ENCODE data around the gene PPARD. TPM values are rescaled to one million over a fixed set of nuclear protein-coding genes. Genes with fewer than 3 reads are reported as not detected.

The PPARD gene
- total RNA-seq, 2 donors from 2014 or later, result 10.9 to 11.5 TPM

GRCh38 chr6:35319346-35320030 is 22.9 kb upstream of the PPARD start:
- H3K9me3 ChIP-seq (ENCODE audit: control insufficient read depth, low read length), result no peaks in the 10 kb centered on the region
- H3K9ac ChIP-seq (ENCODE audit: extremely low read depth, low read length, poor library complexity, severe bottlenecking), result no peak overlapping the region
- Mint-ChIP-seq H3K27me3 (ENCODE audit: insufficient read depth) (peaks cover 27% of the 10 kb centered on the region), H3K4me1 (peaks cover 5% of the 10 kb centered on the region), H3K9me3 (no peaks in the 10 kb centered on the region), H3K36me3 (ENCODE audit: low read depth) (peaks cover 3% of the 10 kb centered on the region), H3K4me3 (no peak overlapping the region), H3K27ac (no peak overlapping the region)
- no peak overlapping the region for H3K27ac ChIP-seq (ENCODE audit: low read depth, low read length)
- WGBS, 2 experiments (ENCODE audit: insufficient coverage in 1 of 2, insufficient read length in 1 of 2), result 90 to 96% methylated on average over 8 to 19 of the region's 20 CpGs
- no peaks in the 10 kb centered on the region for H3K36me3 ChIP-seq (ENCODE audit: control insufficient read depth, insufficient read depth, low read length)
- TF ChIP-seq CTCF (conservative IDR thresholded peaks at IDR 0.05), result no peak
- H3K4me3 ChIP-seq (ENCODE audit: low read length), result no peak overlapping the region
- H3K27me3 ChIP-seq (ENCODE audit: control insufficient read depth, insufficient read depth, low read length, poor library complexity, severe bottlenecking), result peaks cover 27% of the 10 kb centered on the region
- DNase-seq, result peak; percentile 38
- H3K4me1 ChIP-seq (ENCODE audit: control insufficient read depth, insufficient read depth, low read length), result peaks cover 6% of the 10 kb centered on the region

DNA sequence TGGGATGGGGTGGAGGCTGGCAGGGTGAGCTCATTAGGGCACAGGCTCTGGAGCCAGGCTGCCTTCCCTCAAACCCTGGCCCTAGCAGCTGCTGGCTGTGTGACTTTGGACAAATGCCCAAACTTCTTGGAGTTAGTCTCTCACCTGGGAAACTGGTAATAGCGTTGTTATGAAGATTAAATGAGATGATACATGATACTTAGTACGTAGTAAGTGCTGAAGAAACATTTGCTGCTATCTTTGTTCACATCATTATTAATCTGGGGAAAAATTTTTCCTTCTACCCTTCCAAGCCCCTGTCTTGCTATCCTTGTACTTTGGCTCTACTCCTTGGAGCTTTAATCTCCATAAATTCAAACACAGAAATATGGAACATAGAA is 22.3 kb upstream of the PPARD start:
- peaks cover 27% of the 10 kb centered on the region for H3K27me3 ChIP-seq (ENCODE audit: control insufficient read depth, insufficient read depth, low read length, poor library complexity, severe bottlenecking)
- 98 to 100% methylated on average over 1 to 2 of the region's 2 CpGs for WGBS, 2 experiments (ENCODE audit: insufficient coverage in 1 of 2, insufficient read length in 1 of 2)
- H3K4me3 Mint-ChIP-seq, result no peak overlapping the region
- H3K27ac ChIP-seq (ENCODE audit: low read depth, low read length), result no peak overlapping the region
- no peak for DNase-seq
- no peak overlapping the region for H3K27ac Mint-ChIP-seq
- peaks cover 6% of the 10 kb centered on the region for H3K4me1 ChIP-seq (ENCODE audit: control insufficient read depth, insufficient read depth, low read length)
- H3K36me3 ChIP-seq (ENCODE audit: control insufficient read depth, insufficient read depth, low read length), result no peaks in the 10 kb centered on the region
- no peak overlapping the region for H3K9ac ChIP-seq (ENCODE audit: extremely low read depth, low read length, poor library complexity, severe bottlenecking)
- no peak overlapping the region for H3K4me3 ChIP-seq (ENCODE audit: low read length)
- H3K9me3 ChIP-seq (ENCODE audit: control insufficient read depth, low read length), result no peaks in the 10 kb centered on the region
- peaks cover 3% of the 10 kb centered on the region for H3K36me3 Mint-ChIP-seq (ENCODE audit: low read depth)
- TF ChIP-seq CTCF (conservative IDR thresholded peaks at IDR 0.05), result no peak
- peaks cover 23% of the 10 kb centered on the region for H3K27me3 Mint-ChIP-seq (ENCODE audit: insufficient read depth)
- peaks cover 5% of the 10 kb centered on the region for H3K4me1 Mint-ChIP-seq
- H3K9me3 Mint-ChIP-seq, result no peaks in the 10 kb centered on the region

- TF ChIP-seq CTCF (conservative IDR thresholded peaks at IDR 0.05), result no peak
- Mint-ChIP-seq H3K4me1 (peaks cover 5% of the 10 kb centered on the region), H3K4me3 (no peak overlapping the region), H3K27ac (no peak overlapping the region), H3K27me3 (ENCODE audit: insufficient read depth) (peaks cover 19% of the 10 kb centered on the region), H3K9me3 (no peaks in the 10 kb centered on the region), H3K36me3 (ENCODE audit: low read depth) (peaks cover 3% of the 10 kb centered on the region)
- DNase-seq, result peak; percentile 40
- Histone ChIP-seq H3K4me1 (ENCODE audit: control insufficient read depth, insufficient read depth, low read length) (peaks cover 6% of the 10 kb centered on the region), H3K36me3 (ENCODE audit: control insufficient read depth, insufficient read depth, low read length) (no peaks in the 10 kb centered on the region), H3K27me3 (ENCODE audit: control insufficient read depth, insufficient read depth, low read length, poor library complexity, severe bottlenecking) (peaks cover 19% of the 10 kb centered on the region), H3K9ac (ENCODE audit: extremely low read depth, low read length, poor library complexity, severe bottlenecking) (no peak overlapping the region), H3K27ac (ENCODE audit: low read depth, low read length) (no peak overlapping the region), H3K9me3 (ENCODE audit: control insufficient read depth, low read length) (no peaks in the 10 kb centered on the region), H3K4me3 (ENCODE audit: low read length) (no peak overlapping the region)
- 92 to 93% methylated on average over 3 to 8 of the region's 8 CpGs for WGBS, 2 experiments (ENCODE audit: insufficient coverage in 1 of 2, insufficient read length in 1 of 2)
Measured at GRCh38 chr6:35321091-35321490, 21.3 kb upstream of the PPARD start.
